HAP-1 (cell line): Measurements from ENCODE around the gene C6orf89.

Source experiments
- DNase-seq, 2 experiments: peaks; one replicate each; pipeline ENCODE4 v3.0.0-alpha.2; 2016 to 2020; ENCODE audit warnings: low spot score in 2 of 2
- H3K27me3 ChIP-seq: fragments of 250-450 bp; sonication (Bioruptor Pico); 2 replicates; pipeline ENCODE4 v1.5.1; 2020; ENCODE audit warnings: low read depth, mild to moderate bottlenecking, moderate library complexity
- H3K36me3 ChIP-seq: fragments of 250-450 bp; sonication (Bioruptor Pico); replicated peaks from 2 replicates; pipeline ENCODE4 v1.5.1; 2020; ENCODE audit warnings: mild to moderate bottlenecking
- H3K4me1 ChIP-seq: fragments of 250-450 bp; sonication (Bioruptor Pico); 2 replicates; pipeline ENCODE4 v1.5.1; 2020; ENCODE audit warnings: mild to moderate bottlenecking
- H3K4me3 ChIP-seq: fragments of 250-450 bp; sonication (Bioruptor Pico); 2 replicates; pipeline ENCODE4 v1.5.1; 2020; ENCODE audit warnings: mild to moderate bottlenecking, moderate library complexity
- H3K9me3 ChIP-seq: fragments of 250-450 bp; sonication (Bioruptor Pico); 2 replicates; pipeline ENCODE4 v1.5.1; 2020; ENCODE audit warnings: mild to moderate bottlenecking, moderate library complexity
- in situ Hi-C: fragments of 300-500 bp; cut with MboI; formaldehyde crosslinking; loops from 3 replicates; pipeline ENCODE4 v1.14.3; 2020; ENCODE audit warnings: low sequenced_read_pairs, inconsistent platforms, mixed read lengths

C6orf89 gene

DNA sequence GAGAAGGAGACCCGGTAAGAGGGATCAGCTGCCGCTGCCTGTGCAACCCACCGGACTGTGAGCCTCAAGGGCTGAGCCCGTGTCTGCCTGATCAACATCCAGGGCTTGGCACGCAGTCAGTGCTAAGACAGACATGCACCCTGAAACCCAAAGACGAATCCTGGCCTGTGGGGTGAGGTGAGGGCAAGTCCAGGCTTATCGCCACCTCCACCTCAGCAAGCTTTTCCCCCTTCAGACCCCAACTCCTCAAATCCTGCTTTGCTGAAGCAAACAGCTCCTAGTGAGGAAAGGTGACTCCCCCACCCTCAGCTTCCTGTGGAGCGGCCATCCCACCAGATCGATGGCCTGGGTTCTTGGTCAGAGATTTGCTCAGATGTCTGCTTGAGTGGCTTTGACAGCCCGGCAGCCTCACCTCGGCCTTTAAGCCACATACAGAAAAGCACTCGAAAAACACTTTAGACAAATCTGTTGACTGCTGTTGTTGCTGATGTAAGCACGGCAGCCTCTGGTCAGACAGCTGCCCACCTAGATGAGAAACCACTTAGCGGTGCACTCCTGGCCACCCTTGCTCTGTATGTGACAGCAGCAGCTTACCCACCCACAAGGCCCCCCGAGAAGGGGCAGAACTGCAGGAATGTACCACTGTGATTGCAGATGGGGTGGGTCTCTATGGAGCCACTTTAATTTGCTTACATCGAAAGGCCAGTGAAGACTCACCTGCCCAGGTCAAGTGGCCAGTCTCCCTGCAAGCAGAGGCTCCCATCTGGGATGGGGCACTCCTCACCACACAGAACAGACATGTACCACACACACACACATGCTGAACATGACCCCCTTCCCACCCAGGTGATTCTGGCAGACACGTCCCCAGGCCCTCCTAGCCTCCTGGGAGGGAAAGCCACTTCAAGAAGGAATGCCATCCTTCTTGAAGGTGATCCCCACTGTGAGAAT lies 85.4 kb downstream of the C6orf89 start:
- Histone ChIP-seq H3K36me3 (peaks cover 92% of the 10 kb centered on the region), H3K4me1 (no peaks in the 10 kb centered on the region), H3K4me3 (no peak overlapping the region), H3K9me3 (no peaks in the 10 kb centered on the region), H3K27me3 (no peaks in the 10 kb centered on the region)
- DNase-seq: no peak
- in situ Hi-C loops: no loop called here

DNA sequence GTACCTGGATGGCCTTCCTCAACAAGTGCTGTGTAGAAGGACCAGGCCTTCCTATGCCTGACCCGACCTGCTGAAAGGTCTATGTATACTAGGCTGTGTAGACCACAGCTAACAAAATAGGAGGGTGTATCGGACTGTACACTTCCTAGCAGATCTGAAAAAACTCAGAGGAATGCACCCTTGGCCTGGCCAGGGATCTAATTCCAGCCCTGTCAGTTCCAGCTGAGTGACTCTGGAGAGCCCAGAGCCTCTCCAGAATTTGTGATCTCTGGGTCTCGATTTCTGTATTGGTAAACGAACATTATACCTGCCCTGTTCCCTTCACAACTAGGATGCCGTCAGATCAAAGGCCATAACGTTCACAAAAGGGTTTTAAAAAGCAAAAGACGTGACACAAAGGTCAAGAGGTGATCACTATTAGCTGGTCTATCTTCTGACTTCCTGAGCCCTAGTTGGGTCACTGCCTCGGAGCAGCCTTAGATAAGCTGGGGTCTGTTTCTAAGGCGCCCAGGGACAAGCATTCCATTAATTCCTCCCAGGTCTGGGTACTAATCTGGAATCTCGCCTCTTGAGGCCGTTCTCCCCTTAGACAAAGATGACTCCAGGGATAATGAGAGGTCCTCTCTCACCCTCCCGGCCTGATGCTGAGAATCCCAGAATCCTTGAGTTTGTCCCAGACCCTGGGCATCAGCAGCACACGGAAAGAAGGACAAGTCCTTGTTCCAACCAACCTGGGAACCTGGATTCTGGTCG lies 86.3 kb downstream of the C6orf89 start:
- no peaks in the 10 kb centered on the region for H3K4me1 ChIP-seq
- in situ Hi-C loops: no loop called here
- H3K36me3 ChIP-seq: peaks cover 98% of the 10 kb centered on the region
- no peaks in the 10 kb centered on the region for H3K9me3 ChIP-seq
- DNase-seq: no peak
- H3K4me3 ChIP-seq: no peak overlapping the region
- no peaks in the 10 kb centered on the region for H3K27me3 ChIP-seq

DNA sequence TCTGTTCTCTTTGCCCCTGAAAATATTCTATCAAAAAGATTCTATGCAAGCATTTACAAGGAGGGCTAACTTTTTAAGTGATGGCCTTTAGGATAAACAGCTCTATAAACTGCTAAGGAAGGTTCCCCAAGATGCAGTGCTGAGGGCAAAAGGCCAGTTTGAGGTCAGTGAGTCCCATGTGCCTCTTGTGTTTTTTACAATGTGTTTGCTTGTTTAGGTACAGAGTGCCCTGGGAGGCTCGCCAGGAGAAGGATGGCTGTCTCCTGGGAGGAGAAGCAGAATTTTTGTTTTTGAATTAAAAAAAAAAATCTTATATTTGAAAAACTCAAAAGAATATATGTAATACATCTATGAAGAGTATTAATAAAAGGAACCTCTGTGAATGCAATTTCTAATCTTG lies 87.4 kb downstream of the C6orf89 start:
- Histone ChIP-seq H3K4me1 (no peaks in the 10 kb centered on the region), H3K36me3 (peaks cover 98% of the 10 kb centered on the region), H3K4me3 (no peak overlapping the region), H3K9me3 (no peaks in the 10 kb centered on the region), H3K27me3 (no peaks in the 10 kb centered on the region)
- no peak for DNase-seq
- in situ Hi-C loops: no loop called here

DNA sequence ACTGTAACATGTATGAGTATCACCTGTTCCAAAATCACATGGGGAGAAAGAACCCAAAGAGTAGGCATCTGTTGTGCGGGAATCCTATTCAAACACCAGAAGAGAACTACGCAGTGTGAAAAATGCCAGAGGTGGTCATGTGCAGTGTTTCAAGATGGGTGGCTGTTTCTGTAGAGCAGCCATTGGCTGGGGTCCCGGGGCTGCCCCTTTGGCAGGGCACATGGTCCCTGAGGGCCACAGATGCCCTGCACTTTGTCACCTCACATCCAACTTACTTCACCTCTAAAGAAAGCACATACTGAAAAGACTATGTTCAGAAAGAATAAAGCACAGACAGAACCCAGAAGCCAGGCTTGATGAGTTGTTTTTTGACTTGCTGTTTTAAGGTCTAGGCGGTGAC lies 87.9 kb downstream of the C6orf89 start:
- no peaks in the 10 kb centered on the region for H3K9me3 ChIP-seq
- H3K36me3 ChIP-seq: peaks cover 96% of the 10 kb centered on the region
- no peak overlapping the region for H3K4me3 ChIP-seq
- no peak for DNase-seq
- no peaks in the 10 kb centered on the region for H3K4me1 ChIP-seq
- in situ Hi-C loops: no loop called here
- no peaks in the 10 kb centered on the region for H3K27me3 ChIP-seq

DNA sequence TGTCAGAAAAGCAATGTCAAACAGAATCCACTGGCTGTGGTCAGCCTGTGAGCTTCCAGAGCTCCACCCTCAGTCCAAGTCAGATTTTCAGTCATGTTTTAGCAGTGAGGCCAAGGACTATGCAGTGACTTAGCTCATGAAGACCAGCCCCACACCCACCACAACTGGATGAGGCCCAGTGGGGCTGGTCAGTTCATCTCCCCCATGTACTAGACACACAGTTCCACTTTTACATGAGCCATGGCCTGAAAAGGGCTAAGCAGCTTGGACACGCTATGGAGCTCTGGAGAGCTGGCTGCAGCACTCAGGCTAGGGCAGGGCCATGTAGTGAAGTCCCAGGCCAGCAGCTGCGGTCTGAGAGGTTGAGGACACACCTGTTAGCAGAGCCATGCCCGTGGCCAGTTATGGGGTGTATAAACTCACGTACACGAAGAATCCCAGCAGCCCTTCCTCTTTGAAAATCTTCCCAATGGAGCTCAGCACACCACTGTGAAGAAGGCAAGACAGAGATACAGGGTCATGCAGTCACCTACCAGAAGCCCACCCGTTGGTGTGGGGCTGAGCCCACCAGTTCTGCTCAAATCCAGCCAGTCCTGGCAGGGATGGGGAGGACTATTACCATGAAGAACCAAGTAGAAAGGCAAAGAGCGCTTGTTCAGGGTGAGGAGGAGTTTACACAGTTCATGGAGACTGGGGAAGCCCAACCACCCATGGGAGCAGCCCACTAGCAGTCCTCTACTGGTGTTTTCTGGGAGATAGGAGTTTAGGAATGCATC lies 89.7 kb downstream of the C6orf89 start:
- Histone ChIP-seq H3K36me3 (peaks cover 88% of the 10 kb centered on the region), H3K4me1 (no peaks in the 10 kb centered on the region), H3K27me3 (no peaks in the 10 kb centered on the region), H3K4me3 (no peak overlapping the region), H3K9me3 (no peaks in the 10 kb centered on the region)
- no peak for DNase-seq
- in situ Hi-C loops: no loop called here

DNA sequence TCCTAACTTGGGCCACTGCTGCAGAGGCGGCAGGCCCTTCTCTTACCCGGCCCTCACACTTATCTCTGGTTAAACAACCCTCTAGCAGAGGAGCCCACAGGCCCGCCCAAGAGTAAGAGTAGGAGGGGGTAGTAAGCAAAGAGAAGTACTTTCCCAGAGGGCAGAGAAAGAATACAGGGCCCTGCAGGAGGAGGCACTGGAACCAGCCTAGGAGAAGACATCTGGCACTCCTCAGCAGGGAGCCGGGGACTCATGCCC lies 90.2 kb downstream of the C6orf89 start:
- DNase-seq: no peak
- Histone ChIP-seq H3K4me1 (no peaks in the 10 kb centered on the region), H3K4me3 (no peak overlapping the region), H3K36me3 (peaks cover 86% of the 10 kb centered on the region), H3K9me3 (no peaks in the 10 kb centered on the region), H3K27me3 (no peaks in the 10 kb centered on the region)
- in situ Hi-C loops: no loop called here

DNA sequence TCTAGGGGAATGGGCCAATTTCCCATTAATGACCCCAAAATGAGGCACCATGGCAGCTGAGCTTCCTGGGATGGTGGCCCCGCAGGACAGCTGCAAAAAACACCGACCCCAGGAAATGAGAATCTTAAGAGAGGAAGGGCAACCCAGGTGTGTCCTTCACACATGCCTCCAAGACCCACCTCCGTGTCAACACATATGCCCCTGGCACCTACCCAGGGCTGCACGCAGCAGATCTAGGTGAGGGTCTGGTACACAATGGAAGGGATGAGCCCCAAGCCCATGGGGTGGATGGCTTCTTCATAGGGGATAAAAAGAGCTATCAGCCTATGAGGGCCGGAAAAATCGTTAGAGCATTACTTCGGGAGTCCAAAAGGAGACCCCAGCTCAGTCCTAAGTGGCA lies 90.8 kb downstream of the C6orf89 start:
- no peak for DNase-seq
- Histone ChIP-seq H3K36me3 (peaks cover 84% of the 10 kb centered on the region), H3K27me3 (no peaks in the 10 kb centered on the region), H3K4me3 (no peak overlapping the region), H3K4me1 (no peaks in the 10 kb centered on the region), H3K9me3 (no peaks in the 10 kb centered on the region)
- in situ Hi-C loops: no loop called here

DNA sequence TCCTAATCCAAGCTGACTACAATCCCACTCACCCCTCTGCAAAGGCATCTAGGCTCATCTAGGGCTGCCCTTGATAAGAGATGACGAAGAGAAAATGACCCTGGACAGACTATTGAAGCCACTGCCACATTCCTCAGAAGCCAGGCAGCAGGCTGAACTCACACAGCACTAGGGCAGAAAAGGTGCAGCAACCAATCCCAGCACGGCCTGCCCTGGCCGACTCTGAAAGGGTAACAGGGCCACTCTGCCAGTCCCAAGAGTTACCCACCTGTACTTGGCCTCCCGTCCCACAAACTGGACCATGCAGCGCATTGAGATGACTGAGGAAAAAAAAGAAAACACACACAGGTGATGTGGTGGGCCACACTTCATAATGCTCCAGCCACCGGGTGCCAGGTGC lies 91.2 kb downstream of the C6orf89 start:
- Histone ChIP-seq H3K9me3 (no peaks in the 10 kb centered on the region), H3K27me3 (no peaks in the 10 kb centered on the region), H3K4me3 (no peak overlapping the region), H3K36me3 (peaks cover 81% of the 10 kb centered on the region), H3K4me1 (no peaks in the 10 kb centered on the region)
- DNase-seq: no peak
- in situ Hi-C loops: no loop called here

DNA sequence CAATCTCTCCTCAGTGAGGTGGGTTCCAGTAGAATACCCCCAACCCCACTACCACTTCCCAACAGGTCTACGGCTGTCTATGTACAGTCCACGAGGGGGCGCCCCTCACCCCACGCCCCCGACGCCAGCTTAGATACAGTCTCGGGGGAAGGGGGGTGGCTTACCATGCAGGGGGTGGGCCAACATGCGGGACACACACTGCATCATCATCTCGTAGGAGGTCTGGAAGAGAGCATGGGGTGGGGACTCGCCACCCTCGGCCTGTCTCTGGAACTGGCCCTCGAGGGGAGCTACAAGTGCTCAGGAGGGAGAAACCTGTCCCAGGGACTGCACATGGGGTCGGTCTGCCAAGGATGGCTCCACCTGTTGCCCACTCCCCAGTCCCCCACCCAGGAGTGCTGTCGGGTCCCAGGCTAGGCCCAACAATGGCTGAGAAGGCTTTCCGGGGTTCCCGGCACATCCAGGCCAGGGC lies 91.8 kb downstream of the C6orf89 start:
- Histone ChIP-seq H3K27me3 (no peaks in the 10 kb centered on the region), H3K36me3 (peaks cover 75% of the 10 kb centered on the region), H3K4me1 (no peaks in the 10 kb centered on the region), H3K9me3 (no peaks in the 10 kb centered on the region), H3K4me3 (no peak overlapping the region)
- in situ Hi-C loops: no loop called here
- peak in 1 of 2 experiments; percentile 48 for DNase-seq
